Stomach (tissue), 19 donors: ENCODE measurements around the gene PPP5C. TPM values are rescaled to one million over a fixed set of nuclear protein-coding genes. Genes with fewer than 3 reads are reported as not detected.

Source experiments
- DNase-seq, 2 donors: peaks; one replicate each; pipeline versions ENCODE4 v3.0.0 to v3.0.0-alpha.2; 2013 to 2019
- H3K27ac ChIP-seq, 5 donors: fragments of 200-600 bp in 4 of 5; sonication (generic) in 4 of 5; one replicate each; pipeline ENCODE4 v1.5.1; 2013 to 2019; ENCODE audit warnings: mild to moderate bottlenecking in 1 of 5, moderate library complexity in 1 of 5
- H3K27me3 ChIP-seq, 3 donors: fragments of 200-600 bp; sonication (generic); one replicate each; pipeline ENCODE4 v1.5.1; 2017 to 2019; ENCODE audit warnings: mixed run types in 1 of 3
- H3K36me3 ChIP-seq, 4 donors: fragments of 200-600 bp; sonication (generic); 1 replicate in 3 of 4; 2 replicates in 1 of 4; pipeline ENCODE4 v1.5.1; 2016 to 2019
- H3K4me1 ChIP-seq, 4 donors: fragments of 200-600 bp; sonication (generic); one replicate each; pipeline ENCODE4 v1.5.1; 2016 to 2019
- H3K4me3 ChIP-seq, 4 donors: fragments of 200-600 bp; sonication (generic) in 3 of 4; one replicate each; pipeline ENCODE4 v1.5.1; 2016 to 2019; ENCODE audit warnings: mild to moderate bottlenecking in 1 of 4
- H3K9me3 ChIP-seq, 4 donors: fragments of 200-600 bp; sonication (generic); one replicate each; pipeline ENCODE4 v1.5.1; 2016 to 2019
- EP300 ChIP-seq: sonication (generic); formaldehyde crosslinking; IDR thresholded peaks from one replicate; pipeline ENCODE4 v1.6.1; 2017; ENCODE audit warnings: antibody characterized with exemption
- POLR2A ChIP-seq, 4 donors: fragments of 450-650 bp; IDR thresholded peaks; one replicate each; pipeline ENCODE4 v1.6.1; 2016; ENCODE audit warnings: antibody characterized with exemption in 4 of 4, control low read depth in 2 of 4, mild to moderate bottlenecking in 1 of 4, moderate library complexity in 1 of 4
- POLR2AphosphoS5 ChIP-seq, 3 donors: sonication (generic); formaldehyde crosslinking; IDR thresholded peaks; one replicate each; pipeline ENCODE4 v1.6.1; 2016; ENCODE audit warnings: antibody characterized with exemption in 3 of 3
- WGBS, 5 donors: extraction: QIAGEN DNeasy Blood & Tissue Kit in 3 of 5; methylation state at CpG; one replicate each; pipeline versions ENCODE4 v1.1.5 to v1.1.7; 2013 to 2018; 5-methylcytosine and 5-hydroxymethylcytosine counted together
- intact Hi-C: fragments of 100-400 bp; cut with DNase I; formaldehyde crosslinking; loops from one replicate; pipeline ENCODE4 v1.15.1; 2023; ENCODE audit warnings: low total_unique reads
- long read RNA-seq, 10 donors: transcript quantifications; one replicate each; lab custom pipeline, GENCODE V29; 2026
- polyA plus RNA-seq, 3 donors: library from polyadenylated mRNA; stranded (reverse); fragments of 200-250 nt; gene quantifications; one replicate each; pipeline ENCODE4 v1.2.3, GENCODE V29; 2013
- total RNA-seq, 5 donors: library from RNA; depleted of rRNA; stranded (reverse); fragments of >200 nt; gene quantifications; one replicate each; pipeline versions ENCODE4 v1.1.0 to v1.2.3, GENCODE V29; 2014 to 2016
- TF ChIP-seq, protein P1 (sequence below), 7 experiments: fragments of 450-650 bp in 4 of 7; fragments of 200-600 bp in 3 of 7; sonication (generic) in 3 of 7; IDR thresholded peaks; one replicate each; pipeline ENCODE4 v1.5.1; 2016 to 2019; ENCODE audit warnings: antibody characterized with exemption in 7 of 7, control low read depth in 2 of 7, mild to moderate bottlenecking in 1 of 7
- donor health status: healthy with polysubstance abuse.
- donor health status: Bipolar disorder and iron deficiency.
- donor health status: healthy.

Gene PPP5C, protein sequence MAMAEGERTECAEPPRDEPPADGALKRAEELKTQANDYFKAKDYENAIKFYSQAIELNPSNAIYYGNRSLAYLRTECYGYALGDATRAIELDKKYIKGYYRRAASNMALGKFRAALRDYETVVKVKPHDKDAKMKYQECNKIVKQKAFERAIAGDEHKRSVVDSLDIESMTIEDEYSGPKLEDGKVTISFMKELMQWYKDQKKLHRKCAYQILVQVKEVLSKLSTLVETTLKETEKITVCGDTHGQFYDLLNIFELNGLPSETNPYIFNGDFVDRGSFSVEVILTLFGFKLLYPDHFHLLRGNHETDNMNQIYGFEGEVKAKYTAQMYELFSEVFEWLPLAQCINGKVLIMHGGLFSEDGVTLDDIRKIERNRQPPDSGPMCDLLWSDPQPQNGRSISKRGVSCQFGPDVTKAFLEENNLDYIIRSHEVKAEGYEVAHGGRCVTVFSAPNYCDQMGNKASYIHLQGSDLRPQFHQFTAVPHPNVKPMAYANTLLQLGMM
- 100 to 1,000 TPM in 1 of 5 donors, 10 to 100 TPM in 4; 54.5 to 124 (median 82.0) TPM for total RNA-seq
- 10 to 100 TPM; 29.6 to 39.3 (median 35.4) TPM for polyA plus RNA-seq
- long read RNA-seq, donor 1, transcript PPP5C-201 (13 exons, 2,109 nt), result major isoform, 9 of 10 reads
- long read RNA-seq, donor 1, partial matches to known transcripts, result 0 of 10 reads
- long read RNA-seq, donor 1, other reads (novel, unspliced or antisense), result 0 of 10 reads
- long read RNA-seq, donor 2, transcript PPP5C-201 (13 exons, 2,109 nt), result major isoform, 5 of 6 reads
- long read RNA-seq, donor 2, partial matches to known transcripts, result 0 of 6 reads
- long read RNA-seq, donor 2, other reads (novel, unspliced or antisense), result 0 of 6 reads
- long read RNA-seq, donor 3, transcript PPP5C-201 (13 exons, 2,109 nt), result major isoform, 7 of 7 reads
- long read RNA-seq, donor 3, partial matches to known transcripts, result 0 of 7 reads
- long read RNA-seq, donor 3, other reads (novel, unspliced or antisense), result 0 of 7 reads
- long read RNA-seq, donor 4, partial matches to known transcripts, result 0 of 1 reads
- long read RNA-seq, donor 4, other reads (novel, unspliced or antisense), result 0 of 1 reads
- long read RNA-seq, donor 5, transcript PPP5C-201 (13 exons, 2,109 nt), result major isoform, 11 of 11 reads
- long read RNA-seq, donor 5, partial matches to known transcripts, result 0 of 11 reads
- long read RNA-seq, donor 5, other reads (novel, unspliced or antisense), result 0 of 11 reads
- long read RNA-seq, donor 6, transcript PPP5C-213 (3 exons, 1,215 nt), result minor isoform, 6 of 48 reads
- long read RNA-seq, donor 6, transcript PPP5C-201 (13 exons, 2,109 nt), result major isoform, 18 of 48 reads
- long read RNA-seq, donor 6, partial matches to known transcripts, result 19 of 48 reads
- long read RNA-seq, donor 6, other reads (novel, unspliced or antisense), result 0 of 48 reads
- long read RNA-seq, donor 7, transcript PPP5C-201 (13 exons, 2,109 nt), result major isoform, 15 of 16 reads
- long read RNA-seq, donor 7, partial matches to known transcripts, result 0 of 16 reads
- long read RNA-seq, donor 7, other reads (novel, unspliced or antisense), result 0 of 16 reads
- long read RNA-seq, donor 8, full-length matches to known transcripts, result 14 of 14 reads
- long read RNA-seq, donor 8, partial matches to known transcripts, result 0 of 14 reads
- long read RNA-seq, donor 8, other reads (novel, unspliced or antisense), result 0 of 14 reads
- long read RNA-seq, donor 9, transcript PPP5C-201 (13 exons, 2,109 nt), result major isoform, 12 of 18 reads
- long read RNA-seq, donor 9, partial matches to known transcripts, result 0 of 18 reads
- long read RNA-seq, donor 9, other reads (novel, unspliced or antisense), result 0 of 18 reads
- long read RNA-seq, donor 10, transcript PPP5C-201 (13 exons, 2,109 nt), result major isoform, 5 of 5 reads
- long read RNA-seq, donor 10, partial matches to known transcripts, result 0 of 5 reads
- long read RNA-seq, donor 10, other reads (novel, unspliced or antisense), result 0 of 5 reads

DNA sequence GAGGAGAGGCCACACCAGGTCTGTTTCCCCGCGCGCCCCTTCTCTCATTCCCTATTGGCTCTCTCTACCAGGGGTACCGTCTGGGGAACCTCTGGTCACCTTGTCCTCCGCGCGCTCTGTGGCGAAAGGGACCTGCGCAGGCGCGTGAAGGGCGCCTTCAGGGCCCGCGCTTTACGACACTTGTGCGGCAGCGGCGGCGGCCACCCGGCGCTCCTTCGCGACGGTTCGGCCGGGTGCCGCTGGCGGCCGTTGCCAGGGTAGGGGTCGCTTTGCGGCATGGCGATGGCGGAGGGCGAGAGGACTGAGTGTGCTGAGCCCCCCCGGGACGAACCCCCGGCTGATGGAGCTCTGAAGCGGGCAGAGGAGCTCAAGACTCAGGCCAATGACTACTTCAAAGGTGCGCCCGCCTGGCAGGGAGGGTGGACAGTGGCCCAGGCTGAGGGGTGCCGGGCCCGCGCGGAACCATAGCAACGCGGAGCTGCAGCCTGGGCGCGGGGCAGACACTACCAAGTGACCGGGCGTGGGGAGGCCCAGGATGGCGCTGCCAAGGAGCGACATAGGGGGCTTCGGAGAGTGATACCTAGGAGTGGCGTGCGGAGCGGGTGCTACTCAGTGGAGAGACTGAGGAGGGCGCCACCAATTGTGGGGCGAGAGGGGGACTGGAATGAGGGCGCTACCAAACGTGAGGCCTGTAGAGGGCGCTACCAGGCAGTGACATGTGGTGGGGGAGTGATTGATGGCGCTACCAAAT lies at the start of gene PPP5C:
Gene PPP5C (plus strand): TSS at position 267 of the 751 bp plus-strand sequence. CDS start 10 bp downstream, at position 277.
- intact Hi-C loops, result no loop called here
- H3K4me1 ChIP-seq, result peaks cover 44 to 61% (median 57%) of the 10 kb centered on the region in 4 donors

DNA sequence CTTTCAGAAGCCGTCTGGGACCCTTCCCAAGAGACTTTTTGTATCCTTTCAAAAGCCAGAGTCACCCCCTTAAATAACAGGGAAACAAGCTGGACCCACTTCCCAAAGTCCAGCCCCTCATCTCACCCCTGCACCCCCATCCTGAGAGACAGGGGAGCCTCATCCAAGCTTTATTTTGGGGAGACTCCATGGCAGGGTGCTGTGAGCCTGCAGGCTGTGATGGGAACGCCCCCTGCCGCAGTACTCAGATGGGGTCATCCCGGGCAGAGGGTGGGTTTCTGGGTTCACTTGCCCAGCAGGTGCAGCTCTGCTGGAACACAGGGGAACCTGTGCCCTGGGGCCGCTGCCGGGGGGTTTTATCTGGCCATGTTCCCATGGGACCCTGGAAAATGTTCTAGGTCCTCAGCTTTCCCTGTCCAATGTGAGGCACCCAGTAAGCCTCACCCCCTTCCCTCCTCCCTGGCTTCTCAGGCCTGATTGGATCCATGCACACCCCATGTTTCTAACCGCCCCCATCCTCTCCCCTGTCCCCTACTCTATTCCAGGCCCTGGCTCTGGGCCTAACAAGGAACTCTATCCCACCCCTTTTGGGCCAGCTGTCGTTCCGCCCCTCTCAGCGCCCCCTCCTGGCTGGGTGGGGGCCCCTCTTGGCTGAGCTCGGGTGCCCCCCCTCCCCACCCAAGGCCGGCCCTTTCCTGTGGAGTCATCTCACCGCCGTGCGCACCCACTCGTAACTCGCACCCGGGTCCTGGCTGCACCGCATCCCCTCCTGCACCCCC lies 49.0 kb upstream of the PPP5C start:
- Histone ChIP-seq H3K27me3 (peaks cover 0 to 19% (median 0%) of the 10 kb centered on the region in 3 donors), H3K4me1 (peaks cover 59 to 68% (median 66%) of the 10 kb centered on the region in 4 donors), H3K4me3 (peak overlapping the region; percentile 51 to 59 (median 53)), H3K36me3 (no peaks in the 10 kb centered on the region), H3K9me3 (no peaks in the 10 kb centered on the region), H3K27ac (peak overlapping the region; percentile 91 to 95 (median 94))
- peak; percentile 50 to 93 for DNase-seq
- TF ChIP-seq POLR2A (IDR thresholded peaks at IDR 0.05) (no peak), POLR2AphosphoS5 (IDR thresholded peaks at IDR 0.05) (peak in 2 of 3 donors; percentile 40 to 75)
- TF ChIP-seq, protein P1, sequence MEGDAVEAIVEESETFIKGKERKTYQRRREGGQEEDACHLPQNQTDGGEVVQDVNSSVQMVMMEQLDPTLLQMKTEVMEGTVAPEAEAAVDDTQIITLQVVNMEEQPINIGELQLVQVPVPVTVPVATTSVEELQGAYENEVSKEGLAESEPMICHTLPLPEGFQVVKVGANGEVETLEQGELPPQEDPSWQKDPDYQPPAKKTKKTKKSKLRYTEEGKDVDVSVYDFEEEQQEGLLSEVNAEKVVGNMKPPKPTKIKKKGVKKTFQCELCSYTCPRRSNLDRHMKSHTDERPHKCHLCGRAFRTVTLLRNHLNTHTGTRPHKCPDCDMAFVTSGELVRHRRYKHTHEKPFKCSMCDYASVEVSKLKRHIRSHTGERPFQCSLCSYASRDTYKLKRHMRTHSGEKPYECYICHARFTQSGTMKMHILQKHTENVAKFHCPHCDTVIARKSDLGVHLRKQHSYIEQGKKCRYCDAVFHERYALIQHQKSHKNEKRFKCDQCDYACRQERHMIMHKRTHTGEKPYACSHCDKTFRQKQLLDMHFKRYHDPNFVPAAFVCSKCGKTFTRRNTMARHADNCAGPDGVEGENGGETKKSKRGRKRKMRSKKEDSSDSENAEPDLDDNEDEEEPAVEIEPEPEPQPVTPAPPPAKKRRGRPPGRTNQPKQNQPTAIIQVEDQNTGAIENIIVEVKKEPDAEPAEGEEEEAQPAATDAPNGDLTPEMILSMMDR (IDR thresholded peaks at IDR 0.05), result peak in 2 of 7 experiments; percentile 17 to 41
- 18 to 34% (median 26%) methylated on average over 9 to 19 of the region's 19 CpGs for WGBS, 5 donors
- intact Hi-C loops, result no loop called here

More for the DNA sequence above, at the start of gene PPP5C:
- Histone ChIP-seq H3K36me3 (peaks cover 0 to 8% (median under 1%) of the 10 kb centered on the region in 4 donors), H3K27ac (peak within 1 kb of the TSS; percentile 84 to 94 (median 89)), H3K27me3 (no peaks in the 10 kb centered on the region), H3K4me3 (peak within 1 kb of the TSS; percentile 93 to 100 (median 96)), H3K9me3 (no peaks in the 10 kb centered on the region)
- DNase-seq, result peak; percentile 95 to 98
- WGBS, 5 donors, result 0 to 2% (median 1%) methylated on average over 17 to 62 of the region's 62 CpGs
- TF ChIP-seq POLR2AphosphoS5 (IDR thresholded peaks at IDR 0.05) (peak; percentile 82 to 93 (median 86)), POLR2A (IDR thresholded peaks at IDR 0.05) (peak in 1 of 4 donors; percentile 47), EP300 (no peak)
- TF ChIP-seq, protein P1 (IDR thresholded peaks at IDR 0.05), result peak in 5 of 7 experiments; percentile 53 to 84 (median 66)
